ENCODE measurements around the gene REPS1.
A peak's percentile ranks its signal among the peaks of the same experiment; 100 is the strongest.

The REPS1 gene

DNA sequence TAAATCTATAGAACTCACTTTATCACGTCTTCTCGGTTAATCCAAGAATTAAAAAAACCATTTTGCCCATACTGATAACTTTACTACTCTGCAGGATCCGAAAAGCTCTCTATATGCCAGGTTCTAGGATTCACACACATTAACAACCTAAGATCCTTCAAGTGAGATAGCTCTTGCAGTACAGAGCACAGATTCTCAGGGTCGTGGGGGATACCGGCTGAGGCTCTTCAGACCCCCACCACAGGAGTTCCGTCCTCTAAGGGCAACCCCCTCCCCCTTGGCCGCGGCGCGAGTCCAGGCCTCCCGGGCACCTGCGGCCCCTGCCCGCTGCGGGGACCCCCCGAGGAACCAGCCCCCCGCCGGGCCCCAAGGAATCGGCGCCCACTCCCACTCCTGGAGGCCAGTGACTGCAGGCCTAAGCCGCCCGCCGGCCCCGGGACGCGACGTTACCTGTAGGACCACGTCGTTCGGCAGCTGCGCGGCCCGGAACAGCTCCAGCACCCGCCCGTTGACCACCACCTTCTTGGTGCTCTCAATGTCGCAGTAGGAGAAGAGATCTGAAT is 892 bp downstream of the REPS1 start:
- Histone ChIP-seq H3K4me3 (ENCODE audit: low read depth in 1 of 2, low read length in 2 of 2) (peak overlapping the region; percentile 90 to 91), H3K9me3 (ENCODE audit: control insufficient read depth in 1 of 2, low read length in 2 of 2) (no peaks in the 10 kb centered on the region), H3K4me1 (ENCODE audit: control insufficient read depth in 1 of 2, insufficient read depth in 2 of 2, low read length in 2 of 2) (peaks cover 32 to 33% of the 10 kb centered on the region in 2 donors), H3K27ac (ENCODE audit: low read depth, low read length) (no peak overlapping the region), H3K9ac (ENCODE audit: low read depth in 1 of 2, low read length in 2 of 2) (peak overlapping the region; percentile 73 to 77), H3K27me3 (ENCODE audit: control insufficient read depth in 1 of 2, insufficient read depth in 2 of 2, low read length in 2 of 2) (no peaks in the 10 kb centered on the region), H3K36me3 (ENCODE audit: control insufficient read depth in 1 of 2, insufficient read depth in 2 of 2, low read length in 2 of 2) (no peaks in the 10 kb centered on the region)

DNA sequence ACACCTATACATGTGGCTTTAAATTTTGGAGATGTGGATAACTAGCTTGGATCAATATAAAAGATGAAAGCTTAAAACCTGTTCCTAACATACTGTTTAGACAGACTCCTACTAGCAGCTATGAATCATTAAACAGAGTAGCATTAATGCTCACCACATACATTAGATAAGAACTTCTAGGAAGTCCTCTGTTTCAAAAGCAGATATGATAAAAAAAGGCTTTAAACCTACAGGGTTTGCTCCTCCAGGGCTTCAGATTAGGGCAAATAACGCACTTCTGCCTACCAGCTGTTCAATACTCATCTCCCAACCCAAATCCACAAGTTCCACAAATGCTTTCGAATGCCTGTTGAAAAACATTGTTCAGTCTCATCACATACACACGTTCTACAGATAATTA is 1.5 kb downstream of the REPS1 start:
- H3K4me1 ChIP-seq (ENCODE audit: control insufficient read depth in 1 of 2, insufficient read depth in 2 of 2, low read length in 2 of 2), result peaks cover 32 to 36% of the 10 kb centered on the region in 2 donors
- H3K9ac ChIP-seq (ENCODE audit: low read depth in 1 of 2, low read length in 2 of 2), result peak overlapping the region; percentile 73 to 77
- H3K27me3 ChIP-seq (ENCODE audit: control insufficient read depth in 1 of 2, insufficient read depth in 2 of 2, low read length in 2 of 2), result no peaks in the 10 kb centered on the region
- H3K4me3 ChIP-seq (ENCODE audit: low read depth in 1 of 2, low read length in 2 of 2), result peak overlapping the region; percentile 90 to 91
- no peak overlapping the region for H3K27ac ChIP-seq (ENCODE audit: low read depth, low read length)
- H3K9me3 ChIP-seq (ENCODE audit: control insufficient read depth in 1 of 2, low read length in 2 of 2), result no peaks in the 10 kb centered on the region
- H3K36me3 ChIP-seq (ENCODE audit: control insufficient read depth in 1 of 2, insufficient read depth in 2 of 2, low read length in 2 of 2), result no peaks in the 10 kb centered on the region

DNA sequence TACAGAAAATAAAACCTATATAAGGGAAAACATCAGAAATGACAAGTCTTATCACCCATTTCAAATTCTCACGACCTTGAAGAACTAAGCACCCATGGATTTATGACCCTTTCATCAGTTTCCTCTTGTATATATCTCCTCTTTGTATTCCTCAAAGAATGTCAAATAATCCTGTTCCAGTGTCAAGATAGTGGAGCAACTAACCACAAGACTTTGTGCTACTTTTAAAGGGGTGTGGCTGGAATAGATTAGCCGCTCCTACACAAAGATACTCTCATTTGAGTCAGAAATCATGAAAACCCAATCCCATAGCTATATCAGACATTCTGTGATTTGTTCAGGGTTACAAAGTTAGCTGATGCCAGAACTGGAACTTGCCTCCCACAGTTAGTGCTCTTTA is 6.6 kb downstream of the REPS1 start:
- H3K27me3 ChIP-seq (ENCODE audit: control insufficient read depth in 1 of 2, insufficient read depth in 2 of 2, low read length in 2 of 2), result no peaks in the 10 kb centered on the region
- H3K9ac ChIP-seq (ENCODE audit: low read depth in 1 of 2, low read length in 2 of 2), result no peak overlapping the region
- H3K9me3 ChIP-seq (ENCODE audit: control insufficient read depth in 1 of 2, low read length in 2 of 2), result no peaks in the 10 kb centered on the region
- H3K27ac ChIP-seq (ENCODE audit: low read depth, low read length), result no peak overlapping the region
- H3K36me3 ChIP-seq (ENCODE audit: control insufficient read depth in 1 of 2, insufficient read depth in 2 of 2, low read length in 2 of 2), result no peaks in the 10 kb centered on the region
- H3K4me3 ChIP-seq (ENCODE audit: low read depth in 1 of 2, low read length in 2 of 2), result no peak overlapping the region
- peaks cover 22 to 25% of the 10 kb centered on the region in 2 donors for H3K4me1 ChIP-seq (ENCODE audit: control insufficient read depth in 1 of 2, insufficient read depth in 2 of 2, low read length in 2 of 2)

DNA sequence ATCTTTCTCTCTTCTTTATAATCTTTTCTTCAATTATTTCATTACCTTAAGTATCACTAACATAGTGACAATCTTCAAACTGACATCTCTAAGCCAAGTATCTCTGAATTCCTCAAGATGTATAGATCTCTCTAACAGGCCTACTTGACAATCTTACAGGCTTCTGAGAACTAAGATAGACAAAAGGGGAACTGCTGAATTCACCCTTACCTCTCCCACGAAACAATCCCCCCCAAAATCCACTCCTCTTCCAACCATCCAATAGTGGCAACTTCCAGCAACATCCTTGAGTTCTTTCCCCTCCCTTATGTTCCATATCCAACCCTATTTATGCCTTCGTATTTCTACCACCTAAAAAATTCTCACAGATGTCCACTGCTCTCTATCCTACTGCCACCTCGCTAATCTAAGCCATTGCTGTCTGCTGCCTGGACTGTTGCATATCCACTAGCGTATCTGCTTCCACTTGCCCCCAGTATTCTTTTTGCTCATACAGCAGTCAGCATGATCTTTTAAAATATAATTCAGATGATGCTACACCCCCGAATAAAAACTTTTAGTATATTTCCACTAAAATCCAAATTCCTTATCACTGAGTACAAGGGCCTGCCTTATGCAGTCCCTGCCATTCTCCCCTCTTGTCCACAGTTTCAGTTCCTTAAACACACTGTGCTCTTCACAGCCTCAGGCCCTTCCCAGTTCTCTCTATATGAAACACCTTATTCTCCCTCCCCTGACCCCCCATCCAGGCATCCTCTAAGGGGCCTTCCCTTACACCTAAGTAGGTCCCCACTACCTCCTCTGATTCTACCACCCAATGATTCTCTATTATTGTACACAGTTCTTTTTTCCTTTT is 8.0 kb downstream of the REPS1 start:
- H3K9me3 ChIP-seq (ENCODE audit: control insufficient read depth in 1 of 2, low read length in 2 of 2), result no peaks in the 10 kb centered on the region
- H3K36me3 ChIP-seq (ENCODE audit: control insufficient read depth in 1 of 2, insufficient read depth in 2 of 2, low read length in 2 of 2), result no peaks in the 10 kb centered on the region
- H3K27ac ChIP-seq (ENCODE audit: low read depth, low read length), result no peak overlapping the region
- H3K27me3 ChIP-seq (ENCODE audit: control insufficient read depth in 1 of 2, insufficient read depth in 2 of 2, low read length in 2 of 2), result no peaks in the 10 kb centered on the region
- H3K4me3 ChIP-seq (ENCODE audit: low read depth in 1 of 2, low read length in 2 of 2), result no peak overlapping the region
- H3K4me1 ChIP-seq (ENCODE audit: control insufficient read depth in 1 of 2, insufficient read depth in 2 of 2, low read length in 2 of 2), result peaks cover 9 to 12% of the 10 kb centered on the region in 2 donors
- H3K9ac ChIP-seq (ENCODE audit: low read depth in 1 of 2, low read length in 2 of 2), result no peak overlapping the region

DNA sequence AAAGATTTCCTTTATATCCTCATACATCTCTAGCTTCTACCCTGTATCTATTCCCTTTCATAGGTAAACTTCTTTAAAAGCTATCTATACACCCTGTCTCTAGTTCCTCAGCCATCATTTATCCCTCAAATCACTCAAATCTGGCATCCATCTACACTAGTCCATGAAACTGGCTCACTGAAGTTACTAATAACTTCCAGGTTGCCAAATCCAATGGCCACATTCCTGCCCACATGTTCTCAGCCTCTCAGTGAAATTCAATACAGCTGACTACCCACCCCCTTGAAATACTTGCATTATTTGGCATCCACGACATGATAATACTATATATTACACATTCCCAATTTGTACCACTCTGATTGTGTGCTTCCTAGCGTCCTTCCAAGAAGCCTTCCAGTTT is 8.7 kb downstream of the REPS1 start:
- Histone ChIP-seq H3K4me3 (ENCODE audit: low read depth in 1 of 2, low read length in 2 of 2) (no peak overlapping the region), H3K27ac (ENCODE audit: low read depth, low read length) (no peak overlapping the region), H3K9me3 (ENCODE audit: control insufficient read depth in 1 of 2, low read length in 2 of 2) (no peaks in the 10 kb centered on the region), H3K4me1 (ENCODE audit: control insufficient read depth in 1 of 2, insufficient read depth in 2 of 2, low read length in 2 of 2) (peaks cover 7 to 12% of the 10 kb centered on the region in 2 donors), H3K27me3 (ENCODE audit: control insufficient read depth in 1 of 2, insufficient read depth in 2 of 2, low read length in 2 of 2) (no peaks in the 10 kb centered on the region), H3K9ac (ENCODE audit: low read depth in 1 of 2, low read length in 2 of 2) (no peak overlapping the region), H3K36me3 (ENCODE audit: control insufficient read depth in 1 of 2, insufficient read depth in 2 of 2, low read length in 2 of 2) (no peaks in the 10 kb centered on the region)

DNA sequence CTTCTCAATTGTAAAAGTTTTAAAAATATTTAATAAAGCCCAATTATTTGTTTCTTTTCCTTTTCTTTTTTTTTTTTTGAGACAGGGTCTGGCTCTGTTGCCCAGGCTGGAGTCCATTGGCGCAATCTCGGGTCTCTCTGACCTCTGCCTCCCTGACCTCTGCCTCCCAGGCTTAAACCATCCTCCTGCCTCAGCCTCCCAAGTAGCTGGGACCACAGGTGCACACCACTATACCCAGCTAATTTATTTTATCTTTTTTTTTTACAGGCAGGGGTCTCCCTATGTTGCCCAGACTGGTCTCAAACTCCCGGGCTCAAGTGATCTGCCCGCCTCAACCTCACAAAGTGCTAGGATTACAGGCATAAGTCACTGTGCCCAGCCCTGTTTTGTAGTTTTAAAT is 9.8 kb downstream of the REPS1 start:
- H3K9me3 ChIP-seq (ENCODE audit: control insufficient read depth in 1 of 2, low read length in 2 of 2), result no peaks in the 10 kb centered on the region
- H3K27ac ChIP-seq (ENCODE audit: low read depth, low read length), result no peak overlapping the region
- H3K36me3 ChIP-seq (ENCODE audit: control insufficient read depth in 1 of 2, insufficient read depth in 2 of 2, low read length in 2 of 2), result no peaks in the 10 kb centered on the region
- H3K4me3 ChIP-seq (ENCODE audit: low read depth in 1 of 2, low read length in 2 of 2), result no peak overlapping the region
- no peaks in the 10 kb centered on the region for H3K27me3 ChIP-seq (ENCODE audit: control insufficient read depth in 1 of 2, insufficient read depth in 2 of 2, low read length in 2 of 2)
- H3K4me1 ChIP-seq (ENCODE audit: control insufficient read depth in 1 of 2, insufficient read depth in 2 of 2, low read length in 2 of 2), result peaks cover 4 to 21% of the 10 kb centered on the region in 2 donors
- no peak overlapping the region for H3K9ac ChIP-seq (ENCODE audit: low read depth in 1 of 2, low read length in 2 of 2)

DNA sequence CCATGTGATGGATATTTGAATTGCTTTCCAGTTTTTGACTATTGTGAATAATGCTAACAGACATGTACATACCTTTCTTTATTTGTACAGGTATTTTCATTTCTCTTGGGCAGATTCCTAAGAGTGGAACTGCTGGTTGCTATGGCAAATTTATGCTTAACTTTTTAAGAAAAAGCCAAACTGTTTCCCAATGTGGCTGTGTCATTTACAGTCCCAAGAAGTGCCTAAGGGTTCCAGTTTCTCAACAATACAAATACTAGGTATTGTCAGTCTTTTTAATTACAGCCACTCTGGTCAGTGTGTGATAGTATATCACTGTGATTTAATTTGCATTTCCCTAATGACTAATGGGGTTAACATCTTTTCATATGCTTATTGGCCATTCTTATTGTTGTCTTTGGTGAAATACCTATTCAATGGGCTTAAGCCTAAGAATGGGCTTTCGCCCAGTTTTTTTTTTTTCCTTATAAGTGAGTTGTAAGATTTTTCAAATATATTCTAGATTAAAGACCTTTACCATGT is 10.3 kb downstream of the REPS1 start:
- H3K9me3 ChIP-seq (ENCODE audit: control insufficient read depth in 1 of 2, low read length in 2 of 2), result no peaks in the 10 kb centered on the region
- no peak overlapping the region for H3K27ac ChIP-seq (ENCODE audit: low read depth, low read length)
- H3K36me3 ChIP-seq (ENCODE audit: control insufficient read depth in 1 of 2, insufficient read depth in 2 of 2, low read length in 2 of 2), result no peaks in the 10 kb centered on the region
- no peak overlapping the region for H3K4me3 ChIP-seq (ENCODE audit: low read depth in 1 of 2, low read length in 2 of 2)
- H3K27me3 ChIP-seq (ENCODE audit: control insufficient read depth in 1 of 2, insufficient read depth in 2 of 2, low read length in 2 of 2), result no peaks in the 10 kb centered on the region
- H3K9ac ChIP-seq (ENCODE audit: low read depth in 1 of 2, low read length in 2 of 2), result no peak overlapping the region
- peaks cover 9 to 21% of the 10 kb centered on the region in 2 donors for H3K4me1 ChIP-seq (ENCODE audit: control insufficient read depth in 1 of 2, insufficient read depth in 2 of 2, low read length in 2 of 2)

DNA sequence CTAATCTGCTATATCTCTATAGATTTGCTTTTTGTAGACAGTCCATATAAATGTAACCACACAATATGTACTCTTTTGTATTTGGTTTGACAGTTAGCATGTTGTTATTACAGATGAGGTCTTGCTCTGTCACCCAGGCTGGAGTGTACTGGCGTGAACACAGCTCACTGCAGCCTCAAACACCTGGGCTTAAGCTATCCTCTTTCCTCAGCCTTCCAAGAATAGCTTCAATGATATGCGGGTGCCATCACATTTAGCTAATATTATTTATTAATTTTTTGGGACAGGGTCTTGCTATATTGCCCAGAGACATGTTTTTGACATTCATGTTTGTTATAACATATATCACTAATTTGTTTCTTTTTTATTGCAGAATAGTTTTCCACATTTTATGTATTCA is 10.8 kb downstream of the REPS1 start:
- Histone ChIP-seq H3K9me3 (ENCODE audit: control insufficient read depth in 1 of 2, low read length in 2 of 2) (no peaks in the 10 kb centered on the region), H3K27me3 (ENCODE audit: control insufficient read depth in 1 of 2, insufficient read depth in 2 of 2, low read length in 2 of 2) (no peaks in the 10 kb centered on the region), H3K4me1 (ENCODE audit: control insufficient read depth in 1 of 2, insufficient read depth in 2 of 2, low read length in 2 of 2) (peaks cover 10 to 21% of the 10 kb centered on the region in 2 donors), H3K4me3 (ENCODE audit: low read depth in 1 of 2, low read length in 2 of 2) (no peak overlapping the region), H3K36me3 (ENCODE audit: control insufficient read depth in 1 of 2, insufficient read depth in 2 of 2, low read length in 2 of 2) (no peaks in the 10 kb centered on the region), H3K9ac (ENCODE audit: low read depth in 1 of 2, low read length in 2 of 2) (no peak overlapping the region), H3K27ac (ENCODE audit: low read depth, low read length) (no peak overlapping the region)

DNA sequence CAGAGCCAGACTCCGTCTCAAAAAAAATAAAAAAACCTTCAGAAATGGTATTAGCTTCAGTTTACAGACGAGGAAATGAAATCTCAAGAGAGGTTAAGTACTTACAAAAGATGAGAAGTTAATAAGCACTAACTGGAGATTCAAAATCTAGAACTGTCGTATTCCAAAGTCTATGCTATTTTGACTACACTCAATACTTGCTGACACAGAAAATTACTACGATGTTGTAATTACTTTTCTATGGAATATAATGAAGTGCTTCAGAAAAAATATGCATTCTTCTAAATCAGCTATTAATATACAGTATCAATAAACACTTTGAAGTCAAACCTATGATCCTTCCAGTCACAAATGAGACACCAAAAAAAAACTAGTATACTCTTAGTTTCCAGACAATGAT is 12.2 kb downstream of the REPS1 start:
- H3K4me1 ChIP-seq (ENCODE audit: control insufficient read depth in 1 of 2, insufficient read depth in 2 of 2, low read length in 2 of 2), result peaks cover 10 to 30% of the 10 kb centered on the region in 2 donors
- no peaks in the 10 kb centered on the region for H3K36me3 ChIP-seq (ENCODE audit: control insufficient read depth in 1 of 2, insufficient read depth in 2 of 2, low read length in 2 of 2)
- H3K27me3 ChIP-seq (ENCODE audit: control insufficient read depth in 1 of 2, insufficient read depth in 2 of 2, low read length in 2 of 2), result no peaks in the 10 kb centered on the region

DNA sequence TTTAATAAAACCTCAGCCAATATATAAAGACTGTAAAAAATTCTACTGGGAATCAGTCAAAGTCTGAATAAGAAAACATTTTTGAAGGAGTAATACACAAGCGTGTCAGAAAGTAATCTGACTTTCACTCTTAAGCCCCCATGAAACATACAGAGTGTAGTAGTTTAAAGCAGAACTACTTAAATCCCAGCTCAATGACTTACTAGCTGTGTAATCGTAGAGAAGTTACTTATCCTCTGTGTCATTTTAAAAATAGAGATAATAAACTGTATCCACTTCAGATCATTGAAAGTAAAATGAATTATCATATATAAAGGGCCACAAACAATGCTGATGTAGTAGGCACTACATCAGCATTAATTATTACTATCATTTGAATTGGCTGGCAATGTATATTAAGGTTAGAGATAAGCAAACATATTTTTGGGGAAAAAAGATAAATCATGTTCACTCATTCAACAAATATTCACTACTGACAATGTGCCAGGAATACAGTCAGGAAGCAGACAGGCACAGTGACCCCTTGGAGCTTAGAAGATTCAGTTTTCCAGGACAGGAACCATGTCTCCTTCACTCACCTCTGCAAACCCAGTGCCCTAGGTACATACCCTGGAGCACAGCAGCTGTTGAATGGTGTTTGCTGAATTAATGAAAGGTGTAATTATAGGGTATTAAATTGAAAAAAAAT is 14.4 kb downstream of the REPS1 start:
- H3K27me3 ChIP-seq (ENCODE audit: control insufficient read depth in 1 of 2, insufficient read depth in 2 of 2, low read length in 2 of 2), result no peaks in the 10 kb centered on the region
- H3K27ac ChIP-seq (ENCODE audit: low read depth, low read length), result no peak overlapping the region
- H3K9ac ChIP-seq (ENCODE audit: low read depth in 1 of 2, low read length in 2 of 2), result no peak overlapping the region
- no peak overlapping the region for H3K4me3 ChIP-seq (ENCODE audit: low read depth in 1 of 2, low read length in 2 of 2)
- peaks cover 10 to 32% of the 10 kb centered on the region in 2 donors for H3K4me1 ChIP-seq (ENCODE audit: control insufficient read depth in 1 of 2, insufficient read depth in 2 of 2, low read length in 2 of 2)
- no peaks in the 10 kb centered on the region for H3K9me3 ChIP-seq (ENCODE audit: control insufficient read depth in 1 of 2, low read length in 2 of 2)
- H3K36me3 ChIP-seq (ENCODE audit: control insufficient read depth in 1 of 2, insufficient read depth in 2 of 2, low read length in 2 of 2), result no peaks in the 10 kb centered on the region

More for the DNA sequence above, 12.2 kb downstream of the REPS1 start:
- Histone ChIP-seq H3K9me3 (ENCODE audit: control insufficient read depth in 1 of 2, low read length in 2 of 2) (no peaks in the 10 kb centered on the region), H3K9ac (ENCODE audit: low read depth in 1 of 2, low read length in 2 of 2) (no peak overlapping the region), H3K27ac (ENCODE audit: low read depth, low read length) (no peak overlapping the region), H3K4me3 (ENCODE audit: low read depth in 1 of 2, low read length in 2 of 2) (no peak overlapping the region)

Data from duodenal mucosa (tissue), 2 donors.